Heart left ventricle (tissue), 16 donors: ENCODE results near the gene DOCK4. TPM values are rescaled to one million over a fixed set of nuclear protein-coding genes. Genes with fewer than 3 reads are reported as not detected.

ENCODE experiments used
- ATAC-seq, 4 donors: fragments of 200-7000 bp; cut with Tn5 transposase; one replicate each; pipeline ENCODE4 v1.9.1; 2020 to 2022; ENCODE audit warnings: moderate library complexity in 4 of 4, mild to moderate bottlenecking in 3 of 4, moderate number of reproducible peaks in 1 of 4
- DNase-seq, 5 donors: peaks; one replicate each; pipeline ENCODE4 v3.0.0-alpha.2; 2020
- H3K27ac ChIP-seq, 12 donors: fragments of 200-600 bp; sonication (generic) in 4 of 12; one replicate each; pipeline versions ENCODE4 v1.5.0 to v1.8.0; 2016 to 2022; ENCODE audit warnings: mild to moderate bottlenecking in 2 of 12
- H3K27me3 ChIP-seq, 9 donors: fragments of 200-600 bp; sonication (generic) in 2 of 9; one replicate each; pipeline versions ENCODE4 v1.5.1 to v1.8.0; 2016 to 2022; ENCODE audit warnings: mild to moderate bottlenecking in 3 of 9
- H3K36me3 ChIP-seq, 9 donors: fragments of 200-600 bp; sonication (generic) in 2 of 9; one replicate each; pipeline versions ENCODE4 v1.5.0 to v1.8.0; 2018 to 2022; ENCODE audit warnings: mild to moderate bottlenecking in 2 of 9
- H3K4me1 ChIP-seq, 12 donors: fragments of 200-600 bp; sonication (generic) in 4 of 12; one replicate each; pipeline versions ENCODE4 v1.5.0 to v1.8.0; 2016 to 2022; ENCODE audit warnings: mild to moderate bottlenecking in 3 of 12
- H3K4me3 ChIP-seq, 12 donors: fragments of 200-600 bp; sonication (generic) in 4 of 12; one replicate each; pipeline versions ENCODE4 v1.5.0 to v1.8.0; 2017 to 2022; ENCODE audit warnings: mild to moderate bottlenecking in 9 of 12, moderate library complexity in 4 of 12
- H3K9me3 ChIP-seq, 12 donors: fragments of 200-600 bp; sonication (generic) in 4 of 12; one replicate each; pipeline versions ENCODE4 v1.5.0 to v1.8.0; 2016 to 2022; ENCODE audit warnings: mild to moderate bottlenecking in 1 of 12
- POLR2A ChIP-seq, 2 donors: fragments of 450-650 bp; IDR thresholded peaks; one replicate each; pipeline ENCODE4 v1.6.1; 2017; ENCODE audit warnings: antibody characterized with exemption in 2 of 2, mild to moderate bottlenecking in 2 of 2, moderate library complexity in 2 of 2
- WGBS, 4 donors: extraction: QIAGEN DNeasy Blood & Tissue Kit in 2 of 4; methylation state at CpG; one replicate each; pipeline versions ENCODE4 v1.1.5 to v1.1.7; 2013 to 2018; 5-methylcytosine and 5-hydroxymethylcytosine counted together
- intact Hi-C, 10 donors: fragments of 100-400 bp; cut with DNase I; formaldehyde crosslinking; loops; one replicate each; pipeline versions ENCODE4 v1.11.1 to v1.14.2; 2022
- polyA plus RNA-seq, 2 donors: library from polyadenylated mRNA; stranded (reverse); fragments of 200-250 nt; gene quantifications; one replicate each; pipeline ENCODE4 v1.2.3, GENCODE V29; 2013
- total RNA-seq, 9 donors: library from RNA; depleted of rRNA in 2 of 9; stranded (reverse); fragments of >200 nt in 2 of 9; fragmentation: NEBNext Ultra II Directional in 3 of 9; extraction: Animal tissue kit (Norgen Biotek cat#: 25700) in 3 of 9; gene quantifications; one replicate each; pipeline versions ENCODE4 v1.1.0 to v1.2.4, GENCODE V29; 2016 to 2023
- TF ChIP-seq, protein P1 (sequence below), 12 donors: fragments of 200-600 bp; sonication (generic) in 4 of 12; IDR thresholded peaks; one replicate each; pipeline versions ENCODE4 v1.5.0 to v1.8.0; 2018 to 2022; ENCODE audit warnings: antibody characterized with exemption in 12 of 12, mild to moderate bottlenecking in 5 of 12
- donor health status: ischemic (EF 13 %, LVEDD 7.1; RV severe dilation, severe dysfunction).
- donor health status: healthy with polysubstance abuse.
- donor health status: DM: no; HTN: yes; CAD: no.
- donor health status: DM: no; HTN: no; CAD: no.
- donor health status: ischemic (EF 25% LVEDD 6.9; RV normal size, moderate dysfunction).
- donor health status: ischemic (EF 25% LVEDD 5.7; RV mildly dilated, moderate dysfunction).
- donor health status: healthy.
- donor health status: DM: yes; HTN: yes; CAD: no.
- donor health status: ischemic (EF 35%, LVEDD 5.7; RV mildly dilated, moderate dysfunction).
- donor health status: nonischemic (EF 11% LVEDD 7.7; RV severe dilation, severe dysfunction).
- donor health status: DM: yes; HTN: yes; CAD: no.
- donor health status: PGD.
- donor health status: ischemic (EF 29% LVEDD 5.4; RV normal size, mild dysfunction).
- donor health status: nonischemic (EF 23%, LVEDD 6.1; RV moderate dilation, normal function).

Gene DOCK4
- total and polyA plus RNA-seq, 11 donors, result 5.1 to 40.8 (median 13.1) TPM

DNA sequence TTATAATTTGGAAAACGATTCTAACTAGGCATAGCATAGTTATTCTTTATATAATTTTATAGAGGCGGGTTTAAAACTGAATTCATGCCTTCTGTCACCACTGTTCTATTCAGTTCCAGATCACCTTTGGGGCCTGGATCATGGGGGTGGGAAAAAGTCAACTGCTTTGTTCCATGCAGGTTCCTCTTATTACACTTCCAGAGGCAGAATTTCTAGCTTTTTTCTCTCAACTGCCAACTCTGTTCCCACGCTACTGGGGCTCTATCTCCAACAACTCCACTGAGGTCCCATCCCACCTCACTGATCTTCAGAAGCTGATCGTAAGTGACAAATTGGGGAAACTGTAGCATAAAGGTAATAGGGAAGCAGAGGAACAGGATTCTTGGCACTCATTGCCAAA, 360.3 kb downstream of the DOCK4 start:
- Histone ChIP-seq H3K27me3 (no peaks in the 10 kb centered on the region), H3K36me3 (peaks cover 0 to 57% (median 41%) of the 10 kb centered on the region in 9 donors), H3K27ac (no peak overlapping the region), H3K4me1 (no peaks in the 10 kb centered on the region), H3K4me3 (no peak overlapping the region), H3K9me3 (no peaks in the 10 kb centered on the region)
- no peak for ATAC-seq
- 94 to 98% (median 96%) methylated on average over 4 of the region's 4 CpGs for WGBS, 4 donors
- TF ChIP-seq POLR2A (IDR thresholded peaks at IDR 0.05), result no peak
- TF ChIP-seq, protein P1, sequence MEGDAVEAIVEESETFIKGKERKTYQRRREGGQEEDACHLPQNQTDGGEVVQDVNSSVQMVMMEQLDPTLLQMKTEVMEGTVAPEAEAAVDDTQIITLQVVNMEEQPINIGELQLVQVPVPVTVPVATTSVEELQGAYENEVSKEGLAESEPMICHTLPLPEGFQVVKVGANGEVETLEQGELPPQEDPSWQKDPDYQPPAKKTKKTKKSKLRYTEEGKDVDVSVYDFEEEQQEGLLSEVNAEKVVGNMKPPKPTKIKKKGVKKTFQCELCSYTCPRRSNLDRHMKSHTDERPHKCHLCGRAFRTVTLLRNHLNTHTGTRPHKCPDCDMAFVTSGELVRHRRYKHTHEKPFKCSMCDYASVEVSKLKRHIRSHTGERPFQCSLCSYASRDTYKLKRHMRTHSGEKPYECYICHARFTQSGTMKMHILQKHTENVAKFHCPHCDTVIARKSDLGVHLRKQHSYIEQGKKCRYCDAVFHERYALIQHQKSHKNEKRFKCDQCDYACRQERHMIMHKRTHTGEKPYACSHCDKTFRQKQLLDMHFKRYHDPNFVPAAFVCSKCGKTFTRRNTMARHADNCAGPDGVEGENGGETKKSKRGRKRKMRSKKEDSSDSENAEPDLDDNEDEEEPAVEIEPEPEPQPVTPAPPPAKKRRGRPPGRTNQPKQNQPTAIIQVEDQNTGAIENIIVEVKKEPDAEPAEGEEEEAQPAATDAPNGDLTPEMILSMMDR (IDR thresholded peaks at IDR 0.05), result no peak
- no peak for DNase-seq
- intact Hi-C loops, result loop anchor here in 1 of 10 donors (10.0 kb wide), 1 partner anchor 81 kb away; no protein-coding TSS in a partner anchor

DNA sequence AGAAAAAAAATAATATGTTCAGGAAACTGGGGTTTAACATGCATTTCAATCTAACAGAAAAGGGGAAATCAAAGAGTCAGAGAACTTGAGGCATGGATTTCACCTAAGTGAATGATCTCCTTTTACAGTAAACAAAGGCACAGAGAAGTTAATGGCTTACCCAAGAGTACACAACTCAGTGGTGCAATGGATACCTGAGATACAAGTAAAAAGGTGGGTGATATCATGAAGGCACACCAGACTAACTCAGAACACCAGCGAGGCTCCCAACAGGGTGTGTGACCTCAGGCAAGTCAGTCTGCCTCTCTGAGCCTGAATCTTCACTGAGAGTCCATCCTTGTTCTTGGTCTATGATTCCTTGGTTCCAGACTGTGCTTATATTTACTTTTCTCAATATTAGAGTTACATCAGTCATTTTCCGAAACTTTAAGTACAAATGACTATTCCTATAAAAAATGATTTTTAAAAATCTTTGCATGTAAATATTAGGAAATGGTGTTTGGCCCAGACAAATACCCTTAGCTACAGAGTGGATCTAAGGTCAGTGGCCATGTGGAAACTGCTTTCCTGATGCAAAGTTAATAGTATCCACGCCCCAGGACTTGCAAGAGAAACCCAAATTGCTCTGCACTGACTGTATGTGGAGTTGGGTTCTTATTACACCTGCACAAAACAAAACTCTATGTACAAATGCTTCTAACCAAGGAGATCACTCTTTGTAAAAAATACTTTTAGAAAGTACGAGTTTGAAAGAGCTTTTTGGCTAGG, 361.1 kb downstream of the DOCK4 start:
- no peak for ATAC-seq

DNA sequence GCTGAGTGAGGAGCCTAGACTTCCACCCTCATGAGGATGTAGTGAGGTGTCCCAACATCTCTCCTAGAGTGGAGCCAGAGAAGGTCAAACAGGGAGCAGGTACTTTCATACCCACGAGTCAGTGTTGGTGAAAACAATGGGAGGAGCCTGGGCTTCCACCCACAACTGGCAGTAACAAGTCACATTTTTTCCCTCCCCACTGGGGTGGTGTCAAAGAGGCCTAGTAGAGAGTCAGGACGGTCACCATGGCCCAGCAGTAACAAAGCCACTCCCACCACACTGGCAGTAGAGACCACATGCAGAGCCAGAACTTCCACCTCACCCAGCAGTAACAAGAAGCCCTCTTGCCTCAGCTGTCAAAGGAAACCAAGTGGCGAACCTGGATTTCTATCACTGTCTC, 363.7 kb downstream of the DOCK4 start:
- H3K27me3 ChIP-seq, result no peaks in the 10 kb centered on the region
- no peak overlapping the region for H3K27ac ChIP-seq
- DNase-seq (no peak), ATAC-seq (no peak)
- H3K4me1 ChIP-seq, result no peaks in the 10 kb centered on the region
- H3K4me3 ChIP-seq, result no peak overlapping the region
- H3K36me3 ChIP-seq, result peaks cover 0 to 58% (median 37%) of the 10 kb centered on the region in 9 donors
- intact Hi-C loops, result loop anchor here in 1 of 10 donors (10.0 kb wide), 1 partner anchor 78 kb away; no protein-coding TSS in a partner anchor
- TF ChIP-seq POLR2A (IDR thresholded peaks at IDR 0.05), result no peak
- TF ChIP-seq, protein P1 (IDR thresholded peaks at IDR 0.05), result no peak
- no peaks in the 10 kb centered on the region for H3K9me3 ChIP-seq
- 79 to 95% (median 83%) methylated on average over 3 of the region's 3 CpGs for WGBS, 4 donors

More for the DNA sequence above, 361.1 kb downstream of the DOCK4 start:
- no peak for DNase-seq
- Histone ChIP-seq H3K27me3 (no peaks in the 10 kb centered on the region), H3K4me1 (no peaks in the 10 kb centered on the region), H3K27ac (no peak overlapping the region), H3K4me3 (no peak overlapping the region), H3K36me3 (peaks cover 0 to 60% (median 41%) of the 10 kb centered on the region in 9 donors), H3K9me3 (no peaks in the 10 kb centered on the region)
- TF ChIP-seq, protein P1 (IDR thresholded peaks at IDR 0.05), result no peak
- no peak for TF ChIP-seq POLR2A (IDR thresholded peaks at IDR 0.05)
- intact Hi-C loops, result loop anchor here in 1 of 10 donors (10.0 kb wide), 1 partner anchor 80 kb away; no protein-coding TSS in a partner anchor
- WGBS, 4 donors, result 89 to 97% (median 96%) methylated on average over 4 of the region's 4 CpGs

GRCh38 chr7:111841596-111842205, 364.5 kb downstream of the DOCK4 start:
- no peak for ATAC-seq
- intact Hi-C loops, result loop anchor here in 1 of 10 donors (10.0 kb wide), 1 partner anchor 77 kb away; no protein-coding TSS in a partner anchor
- 77 to 84% (median 81%) methylated on average over 5 of the region's 5 CpGs for WGBS, 4 donors
- TF ChIP-seq, protein P1 (IDR thresholded peaks at IDR 0.05), result no peak
- TF ChIP-seq POLR2A (IDR thresholded peaks at IDR 0.05), result no peak
- Histone ChIP-seq H3K27ac (no peak overlapping the region), H3K36me3 (peaks cover 0 to 50% (median 29%) of the 10 kb centered on the region in 9 donors), H3K27me3 (no peaks in the 10 kb centered on the region), H3K9me3 (peaks cover 0 to 4% (median 0%) of the 10 kb centered on the region in 12 donors), H3K4me1 (no peaks in the 10 kb centered on the region), H3K4me3 (no peak overlapping the region)
- DNase-seq, result no peak
